Muscle layer of duodenum (tissue), 2 donors: ENCODE measurements around the gene ZC3H7B.
A peak's percentile ranks its signal among the peaks of the same experiment; 100 is the strongest.
"Not testable (repeated sequence)": the region's sequence is repeated elsewhere in the genome, so short reads cannot be mapped to it uniquely, and the experiment has no call there.

Experiments
- H3K27ac ChIP-seq: one replicate; pipeline ENCODE4 v1.7.0; 2013; ENCODE audit warnings: mild to moderate bottlenecking, low read length
- H3K27me3 ChIP-seq: one replicate; pipeline ENCODE4 v1.7.0; 2013; ENCODE audit warnings: low read depth, mild to moderate bottlenecking, control low read depth, low read length
- H3K36me3 ChIP-seq, 2 donors: one replicate each; pipeline ENCODE4 v1.7.0; 2013; ENCODE audit warnings: low read length in 2 of 2, control low read depth in 1 of 2, mild to moderate bottlenecking in 1 of 2; ENCODE audit not compliant: insufficient read depth in 2 of 2, control insufficient read depth in 1 of 2
- H3K4me1 ChIP-seq, 2 donors: one replicate each; pipeline ENCODE4 v1.7.0; 2013; ENCODE audit warnings: low read length in 2 of 2, mild to moderate bottlenecking in 2 of 2, control low read depth in 1 of 2, moderate library complexity in 1 of 2; ENCODE audit not compliant: insufficient read depth in 2 of 2, control insufficient read depth in 1 of 2
- H3K4me3 ChIP-seq, 2 donors: one replicate each; pipeline ENCODE4 v1.7.0; 2013; ENCODE audit warnings: low read length in 2 of 2, low read depth in 1 of 2, mild to moderate bottlenecking in 1 of 2
- H3K9me3 ChIP-seq, 2 donors: one replicate each; pipeline ENCODE4 v1.7.0; 2013; ENCODE audit warnings: low read length in 2 of 2, control low read depth in 1 of 2, mild to moderate bottlenecking in 1 of 2; ENCODE audit not compliant: control insufficient read depth in 1 of 2
- donor health status: healthy.

The ZC3H7B gene

GRCh38 chr22:41286639-41287091 lies 14.7 kb upstream of the ZC3H7B start:
- Histone ChIP-seq H3K36me3 (peaks cover 5 to 10% of the 10 kb centered on the region in 2 donors), H3K27me3 (no peaks in the 10 kb centered on the region), H3K9me3 (no peaks in the 10 kb centered on the region), H3K4me3 (peak overlapping the region; percentile 93 to 100), H3K4me1 (peaks cover 0 to 19% of the 10 kb centered on the region in 2 donors), H3K27ac (peak overlapping the region; percentile 92)

- peak overlapping the region; percentile 41 for H3K27ac ChIP-seq
- H3K36me3 ChIP-seq: peaks cover 2 to 5% of the 10 kb centered on the region in 2 donors
- H3K9me3 ChIP-seq: no peaks in the 10 kb centered on the region
- H3K27me3 ChIP-seq: no peaks in the 10 kb centered on the region
- H3K4me1 ChIP-seq: peaks cover 0 to 19% of the 10 kb centered on the region in 2 donors
- no peak overlapping the region for H3K4me3 ChIP-seq
These were observed 12.9 kb upstream of the ZC3H7B start for GRCh38 chr22:41288245-41288946.

- H3K9me3 ChIP-seq: no peaks in the 10 kb centered on the region
- H3K4me3 ChIP-seq: no peak overlapping the region
- H3K27me3 ChIP-seq: no peaks in the 10 kb centered on the region
- peaks cover 0 to 15% of the 10 kb centered on the region in 2 donors for H3K4me1 ChIP-seq
- H3K27ac ChIP-seq: no peak overlapping the region
- peaks cover 0 to 5% of the 10 kb centered on the region in 2 donors for H3K36me3 ChIP-seq
These were observed 11.7 kb upstream of the ZC3H7B start for GRCh38 chr22:41289671-41290070.

- H3K36me3 ChIP-seq: peaks cover 0 to 5% of the 10 kb centered on the region in 2 donors
- peak overlapping the region; percentile 14 for H3K27ac ChIP-seq
These were observed 10.8 kb upstream of the ZC3H7B start for GRCh38 chr22:41290262-41291221.

GRCh38 chr22:41294816-41295215 lies 6.5 kb upstream of the ZC3H7B start:
- not testable (repeated sequence) for H3K27me3 ChIP-seq, H3K4me1 ChIP-seq, H3K36me3 ChIP-seq, H3K27ac ChIP-seq, H3K9me3 ChIP-seq, H3K4me3 ChIP-seq

More at GRCh38 chr22:41290262-41291221, 10.8 kb upstream of the ZC3H7B start:
- no peaks in the 10 kb centered on the region for H3K9me3 ChIP-seq
- H3K27me3 ChIP-seq: no peaks in the 10 kb centered on the region
- no peak overlapping the region for H3K4me3 ChIP-seq
- peaks cover 0 to 7% of the 10 kb centered on the region in 2 donors for H3K4me1 ChIP-seq

- no peak overlapping the region for H3K4me3 ChIP-seq
- no peaks in the 10 kb centered on the region for H3K27me3 ChIP-seq
- H3K27ac ChIP-seq: no peak overlapping the region
- peaks cover 0 to 6% of the 10 kb centered on the region in 2 donors for H3K4me1 ChIP-seq
- H3K36me3 ChIP-seq: no peaks in the 10 kb centered on the region
- H3K9me3 ChIP-seq: no peaks in the 10 kb centered on the region
These were observed 4.3 kb upstream of the ZC3H7B start for GRCh38 chr22:41296826-41297667.

- peak overlapping the region; percentile 64 to 92 for H3K4me3 ChIP-seq
- no peaks in the 10 kb centered on the region for H3K9me3 ChIP-seq
- H3K27ac ChIP-seq: no peak overlapping the region
- H3K36me3 ChIP-seq: no peaks in the 10 kb centered on the region
- peaks cover 6 to 19% of the 10 kb centered on the region in 2 donors for H3K4me1 ChIP-seq
- H3K27me3 ChIP-seq: no peaks in the 10 kb centered on the region
These were observed 664 bp upstream of the ZC3H7B start for GRCh38 chr22:41300661-41301060.

- Histone ChIP-seq H3K27me3 (no peaks in the 10 kb centered on the region), H3K4me1 (peaks cover 6 to 20% of the 10 kb centered on the region in 2 donors)
These were observed 869 bp downstream of the ZC3H7B start for GRCh38 chr22:41302021-41302767.

GRCh38 chr22:41302811-41303210 lies 1.5 kb downstream of the ZC3H7B start:
- Histone ChIP-seq H3K9me3 (no peaks in the 10 kb centered on the region), H3K27me3 (no peaks in the 10 kb centered on the region), H3K4me3 (peak overlapping the region; percentile 67 to 92), H3K4me1 (peaks cover 7 to 23% of the 10 kb centered on the region in 2 donors), H3K36me3 (no peaks in the 10 kb centered on the region), H3K27ac (peak overlapping the region; percentile 79)

More at GRCh38 chr22:41302021-41302767, 869 bp downstream of the ZC3H7B start:
- peak overlapping the region; percentile 79 for H3K27ac ChIP-seq
- no peaks in the 10 kb centered on the region for H3K9me3 ChIP-seq
- H3K36me3 ChIP-seq: no peaks in the 10 kb centered on the region
- H3K4me3 ChIP-seq: peak overlapping the region; percentile 67 to 92

GRCh38 chr22:41305646-41306045 lies 4.3 kb downstream of the ZC3H7B start:
- no peaks in the 10 kb centered on the region for H3K27me3 ChIP-seq
- H3K4me3 ChIP-seq: no peak overlapping the region
- peaks cover 13 to 32% of the 10 kb centered on the region in 2 donors for H3K4me1 ChIP-seq
- H3K9me3 ChIP-seq: no peaks in the 10 kb centered on the region
- no peaks in the 10 kb centered on the region for H3K36me3 ChIP-seq
- H3K27ac ChIP-seq: no peak overlapping the region
